Measurements from ENCODE around the gene KIF3C. TPM values are rescaled to one million over a fixed set of nuclear protein-coding genes. Genes with fewer than 3 reads are reported as not detected.
"Not testable (repeated sequence)": the region's sequence is repeated elsewhere in the genome, so short reads cannot be mapped to it uniquely, and the experiment has no call there.

Gene KIF3C
- total and polyA plus RNA-seq, 2 experiments from 2014 or later = 8.4 to 10.9 TPM

GRCh38 chr2:26001743-26002351 is 19.6 kb upstream of the KIF3C start:
- Histone ChIP-seq H3K9me3 (ENCODE audit: low read depth) (no peaks in the 10 kb centered on the region), H4K20me1 (ENCODE audit: insufficient read depth, poor library complexity, severe bottlenecking) (no peaks in the 10 kb centered on the region), H3K9me2 (replicated peaks; ENCODE audit: insufficient read depth) (no peaks in the 10 kb centered on the region), H3K79me2 (no peaks in the 10 kb centered on the region), H2AFZ (no peak overlapping the region), H3K4me2 (no peak overlapping the region), H3K36me3 (replicated peaks; ENCODE audit: insufficient read depth, low read depth) (no peaks in the 10 kb centered on the region), H3K27me3 (no peaks in the 10 kb centered on the region), H3K4me3 (no peak overlapping the region), H3K27ac (peak overlapping the region; percentile 78), H3K4me1 (ENCODE audit: insufficient read depth) (peaks cover 17% of the 10 kb centered on the region)
- 63% methylated on average over 4 of the region's 4 CpGs for WGBS (ENCODE audit: low lambda C conversion rate, missing lambda C conversion rate)
- TF ChIP-seq EZH2phosphoT487 (IDR thresholded peaks at IDR 0.05; ENCODE audit: low read depth, severe bottlenecking, unreplicated experiment) (no peak), EZH2 (IDR thresholded peaks at IDR 0.05; ENCODE audit: borderline replicate concordance) (no peak)
- TF ChIP-seq, protein P1, sequence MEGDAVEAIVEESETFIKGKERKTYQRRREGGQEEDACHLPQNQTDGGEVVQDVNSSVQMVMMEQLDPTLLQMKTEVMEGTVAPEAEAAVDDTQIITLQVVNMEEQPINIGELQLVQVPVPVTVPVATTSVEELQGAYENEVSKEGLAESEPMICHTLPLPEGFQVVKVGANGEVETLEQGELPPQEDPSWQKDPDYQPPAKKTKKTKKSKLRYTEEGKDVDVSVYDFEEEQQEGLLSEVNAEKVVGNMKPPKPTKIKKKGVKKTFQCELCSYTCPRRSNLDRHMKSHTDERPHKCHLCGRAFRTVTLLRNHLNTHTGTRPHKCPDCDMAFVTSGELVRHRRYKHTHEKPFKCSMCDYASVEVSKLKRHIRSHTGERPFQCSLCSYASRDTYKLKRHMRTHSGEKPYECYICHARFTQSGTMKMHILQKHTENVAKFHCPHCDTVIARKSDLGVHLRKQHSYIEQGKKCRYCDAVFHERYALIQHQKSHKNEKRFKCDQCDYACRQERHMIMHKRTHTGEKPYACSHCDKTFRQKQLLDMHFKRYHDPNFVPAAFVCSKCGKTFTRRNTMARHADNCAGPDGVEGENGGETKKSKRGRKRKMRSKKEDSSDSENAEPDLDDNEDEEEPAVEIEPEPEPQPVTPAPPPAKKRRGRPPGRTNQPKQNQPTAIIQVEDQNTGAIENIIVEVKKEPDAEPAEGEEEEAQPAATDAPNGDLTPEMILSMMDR (IDR thresholded peaks at IDR 0.05; ENCODE audit: poor library complexity) = no peak
- peak; percentile 41 for DNase-seq (ENCODE audit: low spot score)

DNA sequence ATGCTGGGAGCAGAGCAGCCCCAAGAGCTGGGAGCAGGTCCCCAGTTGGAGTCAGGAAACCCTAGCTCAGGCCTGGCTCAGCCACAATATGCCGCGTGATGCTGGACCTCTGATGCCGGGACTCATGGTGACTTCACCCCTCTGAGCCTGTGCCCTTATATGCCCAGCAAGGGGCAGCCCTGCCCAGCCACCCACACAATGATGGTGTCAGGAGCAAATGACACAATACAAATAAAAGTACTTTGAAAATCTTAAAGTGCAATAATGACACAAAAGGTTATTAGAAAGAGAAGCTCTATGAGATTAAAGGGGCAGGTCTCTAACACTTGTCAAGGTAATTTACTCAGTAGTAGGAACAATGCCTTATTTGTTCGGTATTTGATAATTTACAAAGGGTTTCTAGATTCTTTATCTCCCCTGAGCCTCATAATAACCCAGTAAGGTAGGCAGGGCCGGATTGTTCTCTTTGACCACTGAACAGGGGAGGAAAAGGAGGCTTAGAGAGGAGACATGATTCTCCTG is 18.3 kb upstream of the KIF3C start:
- Histone ChIP-seq H3K9me2 (replicated peaks; ENCODE audit: insufficient read depth) (no peaks in the 10 kb centered on the region), H3K36me3 (replicated peaks; ENCODE audit: insufficient read depth, low read depth) (no peaks in the 10 kb centered on the region), H2AFZ (no peak overlapping the region), H4K20me1 (ENCODE audit: insufficient read depth, poor library complexity, severe bottlenecking) (no peaks in the 10 kb centered on the region), H3K27ac (peak overlapping the region; percentile 78), H3K79me2 (no peaks in the 10 kb centered on the region), H3K4me2 (no peak overlapping the region), H3K4me3 (no peak overlapping the region), H3K27me3 (no peaks in the 10 kb centered on the region), H3K9me3 (ENCODE audit: low read depth) (no peaks in the 10 kb centered on the region), H3K4me1 (ENCODE audit: insufficient read depth) (peaks cover 17% of the 10 kb centered on the region)
- DNase-seq (ENCODE audit: low spot score) = peak; percentile 35
- 56% methylated on average over 5 of the region's 5 CpGs for WGBS (ENCODE audit: low lambda C conversion rate, missing lambda C conversion rate)
- TF ChIP-seq EZH2phosphoT487 (IDR thresholded peaks at IDR 0.05; ENCODE audit: low read depth, severe bottlenecking, unreplicated experiment) (no peak), EZH2 (IDR thresholded peaks at IDR 0.05; ENCODE audit: borderline replicate concordance) (no peak)
- TF ChIP-seq, protein P1 (IDR thresholded peaks at IDR 0.05; ENCODE audit: poor library complexity) = no peak

- not testable (repeated sequence) for H3K4me3 ChIP-seq; H3K9me2 ChIP-seq (replicated peaks; ENCODE audit: insufficient read depth); H3K79me2 ChIP-seq; H3K9me3 ChIP-seq (ENCODE audit: low read depth); H4K20me1 ChIP-seq (ENCODE audit: insufficient read depth, poor library complexity, severe bottlenecking); DNase-seq (ENCODE audit: low spot score); H3K27me3 ChIP-seq; H2AFZ ChIP-seq; H3K4me2 ChIP-seq; H3K36me3 ChIP-seq (replicated peaks; ENCODE audit: insufficient read depth, low read depth)
- Histone ChIP-seq H3K27ac (peak overlapping the region; percentile 78), H3K4me1 (ENCODE audit: insufficient read depth) (peaks cover 17% of the 10 kb centered on the region)
- WGBS (ENCODE audit: low lambda C conversion rate, missing lambda C conversion rate) = 74% methylated on average over 7 of the region's 7 CpGs
Measured at GRCh38 chr2:25999406-25999805, 17.1 kb upstream of the KIF3C start.

- H3K9me2 ChIP-seq (replicated peaks; ENCODE audit: insufficient read depth); H2AFZ ChIP-seq; H3K36me3 ChIP-seq (replicated peaks; ENCODE audit: insufficient read depth, low read depth); H3K27me3 ChIP-seq; H3K4me2 ChIP-seq; H3K79me2 ChIP-seq; H4K20me1 ChIP-seq (ENCODE audit: insufficient read depth, poor library complexity, severe bottlenecking); H3K9me3 ChIP-seq (ENCODE audit: low read depth); DNase-seq (ENCODE audit: low spot score); H3K4me3 ChIP-seq: not testable (repeated sequence)
- WGBS (ENCODE audit: low lambda C conversion rate, missing lambda C conversion rate) = 94% methylated on average over 12 of the region's 13 CpGs
- peak overlapping the region; percentile 78 for H3K27ac ChIP-seq
- peaks cover 17% of the 10 kb centered on the region for H3K4me1 ChIP-seq (ENCODE audit: insufficient read depth)
Measured at GRCh38 chr2:25998816-25999383, 16.6 kb upstream of the KIF3C start.

Measured in hepatocyte (in vitro differentiated cells).